Measurements from ENCODE around the gene UBXN6.

The UBXN6 gene

GRCh38 chr19:4456843-4457653, 546 bp downstream of the UBXN6 start:
- Histone ChIP-seq H3K27me3 (ENCODE audit: insufficient read depth, low read length, poor library complexity) (no peaks in the 10 kb centered on the region), H2AFZ (ENCODE audit: low read depth, low read length) (peak overlapping the region; percentile 81)

GRCh38 chr19:4456476-4456842, 1.1 kb downstream of the UBXN6 start:
- TF ChIP-seq EZH2 (IDR thresholded peaks at IDR 0.05; ENCODE audit: borderline replicate concordance, low read depth, low read length, severe bottlenecking) (no peak), CTCF (IDR thresholded peaks at IDR 0.05; ENCODE audit: borderline replicate concordance, extremely low read depth, low read length, poor library complexity, severe bottlenecking) (no peak)

More at GRCh38 chr19:4456843-4457653, 546 bp downstream of the UBXN6 start:
- peaks cover 44% of the 10 kb centered on the region for H4K20me1 ChIP-seq (ENCODE audit: insufficient read depth, low read length)
- DNase-seq (peak; percentile 68), ATAC-seq (ENCODE audit: insufficient read depth, low read depth) (peak; percentile 45)
- H3K27ac ChIP-seq (ENCODE audit: low read length) = peak overlapping the region; percentile 90
- peak overlapping the region; percentile 90 to 96 for H3K4me3 ChIP-seq (ENCODE audit: low read depth in 1 of 2, low read length in 2 of 2)
- peaks cover 26% of the 10 kb centered on the region for H3K4me1 ChIP-seq (ENCODE audit: insufficient read depth, low read length)
- TF ChIP-seq EZH2 (IDR thresholded peaks at IDR 0.05; ENCODE audit: borderline replicate concordance, low read depth, low read length, severe bottlenecking) (no peak), CTCF (IDR thresholded peaks at IDR 0.05; ENCODE audit: borderline replicate concordance, extremely low read depth, low read length, poor library complexity, severe bottlenecking) (no peak)
- no peaks in the 10 kb centered on the region for H3K9me3 ChIP-seq (ENCODE audit: insufficient read depth, low read length, severe bottlenecking)
- peak overlapping the region; percentile 71 for H3K9ac ChIP-seq (ENCODE audit: low read depth, low read length)
- peaks cover 24% of the 10 kb centered on the region for H3K36me3 ChIP-seq (ENCODE audit: insufficient read depth, low read length)
- H3K79me2 ChIP-seq (ENCODE audit: insufficient read depth, low read length) = peaks cover 29% of the 10 kb centered on the region
- peak overlapping the region; percentile 79 for H3K4me2 ChIP-seq (ENCODE audit: insufficient read depth, low read length)

DNA sequence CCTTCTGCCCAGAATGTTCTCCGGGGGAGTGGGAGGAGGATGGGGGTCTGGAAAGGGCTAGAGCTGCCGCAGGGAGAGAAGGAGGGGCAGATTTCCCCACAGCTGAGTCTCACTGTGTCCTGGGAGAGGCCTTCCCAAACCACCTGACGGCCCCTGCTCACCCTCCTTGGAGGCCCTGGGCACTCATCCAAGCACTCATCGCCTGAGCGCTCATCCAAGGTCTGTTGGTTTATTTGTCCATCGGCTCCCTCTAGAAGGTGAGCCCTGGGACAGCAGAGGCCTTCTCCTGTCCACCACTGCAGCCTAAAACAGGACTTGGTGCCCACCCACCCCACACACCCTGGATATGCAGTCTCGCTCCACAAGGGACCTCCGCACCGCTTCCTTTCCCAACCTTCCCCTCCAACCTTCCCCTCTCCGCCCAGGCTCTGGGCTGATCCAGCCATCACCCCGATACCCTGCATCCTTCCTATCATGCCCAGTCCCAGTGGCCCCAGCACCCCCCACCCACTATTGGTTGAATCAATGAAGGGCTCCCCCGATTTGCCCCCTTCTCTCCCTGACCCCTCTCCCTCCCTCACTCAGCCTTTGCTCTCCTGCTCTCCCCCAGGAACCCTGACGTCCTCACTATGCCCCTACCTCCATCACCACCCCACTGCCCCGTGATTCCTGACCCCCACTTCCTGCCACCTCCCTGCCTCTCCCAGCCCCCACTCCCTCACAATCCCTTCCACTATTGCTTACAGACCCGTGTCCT, 1.7 kb downstream of the UBXN6 start:
- H4K20me1 ChIP-seq (ENCODE audit: insufficient read depth, low read length) = peaks cover 45% of the 10 kb centered on the region
- peak overlapping the region; percentile 79 for H3K4me2 ChIP-seq (ENCODE audit: insufficient read depth, low read length)
- peak overlapping the region; percentile 70; the same call in 1 of the 2 replicates for H3K27ac ChIP-seq (ENCODE audit: low read length)
- H3K4me3 ChIP-seq (ENCODE audit: low read depth in 1 of 2, low read length in 2 of 2) = peak overlapping the region; percentile 90 to 96; a peak in 3 of 4 replicates
- no peak for TF ChIP-seq EZH2 (IDR thresholded peaks at IDR 0.05; ENCODE audit: borderline replicate concordance, low read depth, low read length, severe bottlenecking)
- H3K9ac ChIP-seq (ENCODE audit: low read depth, low read length) = peak overlapping the region; percentile 71
- peaks cover 26% of the 10 kb centered on the region for H3K4me1 ChIP-seq (ENCODE audit: insufficient read depth, low read length)
- no peaks in the 10 kb centered on the region for H3K9me3 ChIP-seq (ENCODE audit: insufficient read depth, low read length, severe bottlenecking)
- H3K36me3 ChIP-seq (ENCODE audit: insufficient read depth, low read length) = peaks cover 33% of the 10 kb centered on the region
- H3K27me3 ChIP-seq (ENCODE audit: insufficient read depth, low read length, poor library complexity) = no peaks in the 10 kb centered on the region
- ATAC-seq (ENCODE audit: insufficient read depth, low read depth) = no peak
- peaks cover 29% of the 10 kb centered on the region for H3K79me2 ChIP-seq (ENCODE audit: insufficient read depth, low read length)
- H2AFZ ChIP-seq (ENCODE audit: low read depth, low read length) = no peak overlapping the region
- no peak for DNase-seq

More at GRCh38 chr19:4456476-4456842, 1.1 kb downstream of the UBXN6 start:
- DNase-seq = no peak
- H3K4me1 ChIP-seq (ENCODE audit: insufficient read depth, low read length) = peaks cover 26% of the 10 kb centered on the region
- H3K9me3 ChIP-seq (ENCODE audit: insufficient read depth, low read length, severe bottlenecking) = no peaks in the 10 kb centered on the region
- peaks cover 28% of the 10 kb centered on the region for H3K36me3 ChIP-seq (ENCODE audit: insufficient read depth, low read length)
- peak overlapping the region; percentile 71 for H3K9ac ChIP-seq (ENCODE audit: low read depth, low read length)
- H3K27me3 ChIP-seq (ENCODE audit: insufficient read depth, low read length, poor library complexity) = no peaks in the 10 kb centered on the region
- peaks cover 45% of the 10 kb centered on the region for H4K20me1 ChIP-seq (ENCODE audit: insufficient read depth, low read length)
- no peak overlapping the region for H2AFZ ChIP-seq (ENCODE audit: low read depth, low read length)
- no peak for ATAC-seq (ENCODE audit: insufficient read depth, low read depth)
- peak overlapping the region; percentile 90 to 96; a peak in 3 of 4 replicates for H3K4me3 ChIP-seq (ENCODE audit: low read depth in 1 of 2, low read length in 2 of 2)
- H3K79me2 ChIP-seq (ENCODE audit: insufficient read depth, low read length) = peaks cover 29% of the 10 kb centered on the region
- H3K27ac ChIP-seq (ENCODE audit: low read length) = peak overlapping the region; percentile 70
- H3K4me2 ChIP-seq (ENCODE audit: insufficient read depth, low read length) = peak overlapping the region; percentile 79

All from DND-41 (cell line).